HEK293T (cell line): ENCODE measurements around the gene ENOSF1.
"Not testable (repeated sequence)": the region's sequence is repeated elsewhere in the genome, so short reads cannot be mapped to it uniquely, and the experiment has no call there.

ENCODE experiments used
- CTCF ChIA-PET: fragments of 350-600 bp; formaldehyde crosslinking; extraction: SDS; loops from one replicate; lab custom pipeline; 2021; ENCODE audit warnings: antibody characterized with exemption, inconsistent platforms; lab: Yijun Ruan, JAX
- POLR2A ChIA-PET: fragments of 350-600 bp; formaldehyde crosslinking; extraction: SDS; loops from one replicate; lab custom pipeline; 2020; ENCODE audit warnings: antibody characterized with exemption, inconsistent platforms; lab: Yijun Ruan, JAX
- DNase-seq: peaks from one replicate; pipeline ENCODE4 v3.0.0; 2012; ENCODE audit warnings: mixed read lengths; ENCODE audit errors: extremely low spot score
- ARNT ChIP-seq: fragments of 450-650 bp; IDR thresholded peaks from 2 replicates; pipeline ENCODE4 v1.6.1; 2017; ENCODE audit warnings: mild to moderate bottlenecking
- BHLHE40 ChIP-seq: fragments of 450-650 bp; IDR thresholded peaks from 2 replicates; pipeline ENCODE4 v1.6.1; 2016; ENCODE audit warnings: mild to moderate bottlenecking, moderate library complexity, borderline replicate concordance
- CTBP1 ChIP-seq: fragments of 450-650 bp; IDR thresholded peaks from 2 replicates; pipeline ENCODE4 v1.6.1; 2016; ENCODE audit warnings: borderline replicate concordance
- ELF4 ChIP-seq: fragments of 450-650 bp; IDR thresholded peaks from 2 replicates; pipeline ENCODE4 v1.6.1; 2017; ENCODE audit warnings: antibody characterized with exemption
- FOXA1 ChIP-seq: fragments of 450-650 bp; IDR thresholded peaks from 2 replicates; pipeline ENCODE4 v1.6.1; 2016; ENCODE audit warnings: mild to moderate bottlenecking
- FOXK2 ChIP-seq: fragments of 450-650 bp; IDR thresholded peaks from 2 replicates; pipeline ENCODE4 v1.6.1; 2016; ENCODE audit warnings: mild to moderate bottlenecking
- FOXM1 ChIP-seq: fragments of 450-650 bp; IDR thresholded peaks from 2 replicates; pipeline ENCODE4 v1.6.1; 2017; ENCODE audit warnings: mild to moderate bottlenecking, borderline replicate concordance
- HDGF ChIP-seq: fragments of 450-650 bp; IDR thresholded peaks from 2 replicates; pipeline ENCODE4 v1.6.1; 2017; ENCODE audit warnings: antibody characterized with exemption, borderline replicate concordance
- L3MBTL2 ChIP-seq: fragments of 450-650 bp; conservative IDR thresholded peaks from 2 replicates; pipeline ENCODE4 v1.6.1; 2016; ENCODE audit warnings: mild to moderate bottlenecking
- LEF1 ChIP-seq: fragments of 450-650 bp; IDR thresholded peaks from 2 replicates; pipeline ENCODE4 v1.6.1; 2017; ENCODE audit warnings: mild to moderate bottlenecking, borderline replicate concordance
- NFRKB ChIP-seq: fragments of 450-650 bp; IDR thresholded peaks from 2 replicates; pipeline ENCODE4 v1.6.1; 2016; ENCODE audit warnings: mild to moderate bottlenecking, moderate library complexity
- SP1 ChIP-seq: fragments of 450-650 bp; IDR thresholded peaks from 2 replicates; pipeline ENCODE4 v1.6.1; 2017
- SUZ12 ChIP-seq: fragments of 450-650 bp; IDR thresholded peaks from 2 replicates; pipeline ENCODE4 v1.6.1; 2016; ENCODE audit warnings: mild to moderate bottlenecking
- TARDBP ChIP-seq: fragments of 450-650 bp; IDR thresholded peaks from 2 replicates; pipeline ENCODE4 v1.6.1; 2016
- ZNF384 ChIP-seq: fragments of 450-650 bp; IDR thresholded peaks from 2 replicates; pipeline ENCODE4 v1.6.1; 2016
- TF ChIP-seq, protein P1 (sequence below): fragments of 450-650 bp; IDR thresholded peaks from 2 replicates; pipeline ENCODE4 v1.6.1; 2016

ENOSF1 gene

GRCh38 chr18:741931-742512 is 29.6 kb upstream of the ENOSF1 start:
- POLR2A ChIA-PET, result no interaction called here
- CTCF ChIA-PET, result interaction anchor here (1.5 to 2.4 kb wide), 2 partner anchors 89 to 98 kb away, joined by 3 to 14 read pairs; no protein-coding TSS in a partner anchor
- DNase-seq, result peak; percentile 49
- TF ChIP-seq ELF4, result no peak

- POLR2A ChIA-PET, result no interaction called here
- CTCF ChIA-PET, result interaction anchor here (0.7 kb wide), 1 partner anchor 20 kb away, joined by 3 read pairs; the partner anchor contains the start of gene ENOSF1
- TF ChIP-seq L3MBTL2 (no peak), HDGF (no peak), FOXM1 (no peak), FOXA1 (no peak), ELF4 (no peak), SP1 (no peak)
- no peak for DNase-seq
Measured at GRCh38 chr18:732371-732770, 19.9 kb upstream of the ENOSF1 start.

DNA sequence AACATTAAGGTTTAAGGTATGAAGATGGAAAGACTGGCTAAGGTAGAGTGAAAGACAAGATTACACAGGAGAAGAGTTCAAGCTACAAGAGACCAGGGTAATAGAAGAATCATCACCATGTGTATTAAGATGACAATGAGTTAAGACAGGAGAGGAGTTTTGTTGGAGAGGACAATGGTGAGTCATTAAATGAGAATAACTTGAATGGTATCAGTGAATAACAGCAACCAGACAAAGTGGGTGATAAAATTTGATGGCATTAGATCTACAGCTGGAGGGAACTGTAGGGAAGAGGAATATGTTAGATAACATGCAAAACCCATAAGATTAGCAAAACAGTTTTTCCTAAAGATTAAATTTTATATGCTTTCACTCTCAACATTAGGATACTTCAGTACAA is 18.8 kb upstream of the ENOSF1 start:
- no peak for TF ChIP-seq SUZ12
- TF ChIP-seq HDGF, result no peak
- no peak for TF ChIP-seq FOXM1
- POLR2A ChIA-PET, result no interaction called here
- CTCF ChIA-PET, result no interaction called here
- no peak for DNase-seq

DNA sequence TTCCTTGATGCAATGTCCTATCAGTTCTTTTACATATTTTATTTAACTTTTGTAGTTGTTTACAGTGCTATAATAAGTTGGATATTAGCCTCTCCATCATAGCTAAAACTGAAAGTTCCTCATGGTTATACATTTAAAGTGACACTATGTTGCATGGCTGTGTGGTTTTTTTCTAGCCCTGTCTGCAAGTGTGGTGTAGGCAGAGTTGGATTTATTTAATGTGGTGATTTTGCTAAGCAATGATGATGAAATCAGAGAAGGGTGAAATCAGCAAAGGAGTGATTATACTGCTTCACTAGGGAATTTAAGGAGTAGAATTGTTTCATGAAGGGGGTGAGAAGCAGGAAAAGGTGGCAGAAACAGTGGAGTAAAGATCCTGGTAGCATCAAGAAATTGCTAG is 18.3 kb upstream of the ENOSF1 start:
- CTCF ChIA-PET, result no interaction called here
- TF ChIP-seq NFRKB (no peak), SP1 (no peak), FOXA1 (no peak), FOXM1 (no peak), CTBP1 (no peak)
- POLR2A ChIA-PET, result no interaction called here
- no peak for DNase-seq

GRCh38 chr18:730120-730519 is 17.7 kb upstream of the ENOSF1 start:
- CTCF ChIA-PET, POLR2A ChIA-PET: not testable (repeated sequence)
- peak; percentile 39; the same call in 1 of the 2 replicates for TF ChIP-seq ZNF384
- DNase-seq, result peak; percentile 20

DNA sequence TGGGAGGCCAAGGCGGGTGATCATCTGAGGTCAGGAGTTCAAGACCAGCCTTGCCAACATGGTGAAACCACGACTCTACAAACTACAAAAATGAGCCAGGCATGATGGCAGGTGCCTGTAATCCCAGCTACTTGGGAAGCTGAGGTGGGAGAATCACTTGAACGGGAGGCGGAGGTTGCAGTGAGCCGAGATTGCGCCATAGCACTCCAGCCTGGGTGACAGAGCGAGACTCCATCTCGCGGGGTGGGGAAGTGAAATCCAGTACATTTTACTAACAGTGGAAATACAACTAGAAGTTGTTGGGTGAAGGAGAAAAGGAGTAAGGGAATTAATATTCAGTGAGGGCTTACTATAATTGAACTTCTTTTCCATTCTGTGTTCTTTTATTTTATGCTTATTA is 13.2 kb upstream of the ENOSF1 start:
- ChIA-PET CTCF (no interaction called here), POLR2A (no interaction called here)
- TF ChIP-seq TARDBP (no peak), FOXM1 (no peak), FOXA1 (no peak), HDGF (no peak), FOXK2 (no peak), BHLHE40 (no peak), ZNF384 (no peak), LEF1 (no peak), SUZ12 (no peak)
- TF ChIP-seq, protein P1, sequence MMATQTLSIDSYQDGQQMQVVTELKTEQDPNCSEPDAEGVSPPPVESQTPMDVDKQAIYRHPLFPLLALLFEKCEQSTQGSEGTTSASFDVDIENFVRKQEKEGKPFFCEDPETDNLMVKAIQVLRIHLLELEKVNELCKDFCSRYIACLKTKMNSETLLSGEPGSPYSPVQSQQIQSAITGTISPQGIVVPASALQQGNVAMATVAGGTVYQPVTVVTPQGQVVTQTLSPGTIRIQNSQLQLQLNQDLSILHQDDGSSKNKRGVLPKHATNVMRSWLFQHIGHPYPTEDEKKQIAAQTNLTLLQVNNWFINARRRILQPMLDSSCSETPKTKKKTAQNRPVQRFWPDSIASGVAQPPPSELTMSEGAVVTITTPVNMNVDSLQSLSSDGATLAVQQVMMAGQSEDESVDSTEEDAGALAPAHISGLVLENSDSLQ, result no peak
- DNase-seq, result no peak

- TF ChIP-seq ELF4, result no peak
- TF ChIP-seq CTBP1, result no peak
- POLR2A ChIA-PET, result no interaction called here
- CTCF ChIA-PET, result no interaction called here
- DNase-seq, result no peak
Measured at GRCh38 chr18:723541-724080, 11.2 kb upstream of the ENOSF1 start.

DNA sequence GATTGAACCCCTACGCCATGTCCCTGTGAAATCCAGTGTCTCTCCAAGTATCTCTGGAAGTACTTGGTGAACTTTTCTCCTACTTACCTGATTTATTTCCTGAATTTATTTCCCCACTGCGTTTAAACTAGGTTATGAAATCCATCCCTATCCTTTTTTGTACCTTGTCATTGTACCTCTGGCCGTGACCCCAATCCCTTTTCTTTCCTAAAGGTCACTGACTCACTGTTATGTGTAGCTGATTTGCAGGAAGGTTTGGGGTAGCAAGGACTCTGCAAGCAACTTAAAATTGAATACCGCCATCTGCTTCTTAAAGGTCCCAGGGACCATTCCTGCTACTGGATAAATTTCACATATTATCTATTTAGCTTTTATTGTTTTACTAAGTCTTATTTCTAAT is 4.6 kb upstream of the ENOSF1 start:
- TF ChIP-seq SUZ12, result no peak
- no peak for TF ChIP-seq HDGF
- TF ChIP-seq LEF1, result no peak
- no peak for TF ChIP-seq NFRKB
- TF ChIP-seq FOXA1, result no peak
- no peak for TF ChIP-seq SP1
- TF ChIP-seq ARNT, result no peak
- no peak for TF ChIP-seq FOXM1
- TF ChIP-seq, protein P1, result no peak
- DNase-seq, result no peak
- ChIA-PET POLR2A (no interaction called here), CTCF (interaction anchor here (0.7 to 1.2 kb wide), 2 partner anchors 93 to 1783 kb away, joined by 3 to 4 read pairs; no protein-coding TSS in a partner anchor)

DNA sequence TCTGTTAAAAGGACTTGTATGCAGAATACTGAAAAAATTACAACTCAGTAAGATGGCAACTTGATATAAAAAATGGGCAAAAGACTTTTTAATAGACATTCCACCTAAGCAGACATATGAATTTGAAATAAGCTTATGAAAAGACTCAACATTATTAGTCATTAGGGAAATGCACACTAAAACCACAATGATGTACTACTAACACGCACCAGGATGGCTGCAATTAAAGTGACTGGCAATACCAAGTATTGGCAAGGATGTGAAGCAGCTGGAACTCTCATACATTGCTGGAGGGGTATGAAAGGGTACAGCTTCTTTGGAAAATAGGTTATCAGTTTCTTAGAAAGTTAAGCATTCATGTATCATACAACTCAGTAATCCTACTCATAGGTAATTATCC is 3.2 kb upstream of the ENOSF1 start:
- POLR2A ChIA-PET, result interaction anchor here (1.8 kb wide), 1 partner anchor 57 kb away, joined by 5 read pairs; no protein-coding TSS in a partner anchor
- TF ChIP-seq, protein P1, result no peak
- TF ChIP-seq ZNF384, result no peak
- TF ChIP-seq ELF4, result no peak
- CTCF ChIA-PET, result interaction anchor here (0.7 kb wide), 1 partner anchor 20 kb away, joined by 8 read pairs; no protein-coding TSS in a partner anchor
- DNase-seq, result no peak
